A549 (cell line): ENCODE data around the gene UPB1. TPM values are rescaled to one million over a fixed set of nuclear protein-coding genes. Genes with fewer than 3 reads are reported as not detected.

ENCODE experiments used
- ATAC-seq, 2 experiments: fragments of 200-7000 bp in 1 of 2; fragments of >200 bp in 1 of 2; cut with Nextera tagmentation in 1 of 2; cut with Tn5 transposase in 1 of 2; 3 replicates each; pipeline versions ENCODE4 v1.8.0 to v1.9.1; 2018 to 2020; ENCODE audit warnings: mild to moderate bottlenecking in 1 of 2, moderate library complexity in 1 of 2
- CTCF ChIA-PET: fragments of 300-600 bp; sonication (Branson Sonifier 250); formaldehyde crosslinking; extraction: SDS; loops from one replicate; lab custom pipeline; 2021; ENCODE audit warnings: antibody characterized with exemption, inconsistent platforms; lab: Yijun Ruan, JAX
- POLR2A ChIA-PET: fragments of 350-600 bp; formaldehyde crosslinking; extraction: SDS; loops from one replicate; lab custom pipeline; 2021; ENCODE audit warnings: antibody characterized with exemption, inconsistent platforms; lab: Yijun Ruan, JAX
- DNase-seq, 2 experiments: peaks; one replicate each; pipeline versions ENCODE4 v3.0.0 to v3.0.0-alpha.2; 2011 to 2016; ENCODE audit warnings: low read depth in 1 of 2, low spot score in 1 of 2
- FAIRE-seq: peaks from 2 replicates; lab custom pipeline; 2011; peaks lifted over from hg19 to GRCh38; lab: Jason Lieb, UNC
- H3K27ac ChIP-seq, 2 experiments: fragments of >200 bp; sonication (Bioruptor Twin); formaldehyde crosslinking; 3 replicates each; pipeline ENCODE4 v1.5.1; 2016 to 2017
- H3K4me1 ChIP-seq: fragments of >200 bp; sonication (Bioruptor Twin); formaldehyde crosslinking; 3 replicates; pipeline ENCODE4 v1.6.1; 2016
- H3K4me2 ChIP-seq: fragments of >200 bp; sonication (Bioruptor Twin); formaldehyde crosslinking; 3 replicates; pipeline ENCODE4 v1.6.1; 2016
- H3K4me3 ChIP-seq: fragments of >200 bp; sonication (Bioruptor Twin); formaldehyde crosslinking; 3 replicates; pipeline ENCODE4 v1.5.1; 2016
- H3K9me3 ChIP-seq: fragments of >200 bp; sonication (Bioruptor Twin); formaldehyde crosslinking; 3 replicates; pipeline ENCODE4 v1.6.1; 2016
- CBX2 ChIP-seq: fragments of 200-600 bp; sonication (generic); IDR thresholded peaks from 2 replicates; pipeline ENCODE4 v1.6.1; 2016; ENCODE audit warnings: low read depth, mild to moderate bottlenecking, borderline replicate concordance
- CEBPB ChIP-seq, 2 experiments: fragments of >200 bp in 1 of 2; sonication (Bioruptor Twin) in 1 of 2; formaldehyde crosslinking in 1 of 2; IDR thresholded peaks; 2 replicates each; pipeline ENCODE4 v1.6.1; 2012 to 2016
- CHD4 ChIP-seq: fragments of 200-600 bp; sonication (generic); IDR thresholded peaks from 2 replicates; pipeline ENCODE4 v1.6.1; 2016; ENCODE audit warnings: antibody characterized with exemption, mild to moderate bottlenecking, borderline replicate concordance
- GATA3 ChIP-seq: IDR thresholded peaks from 2 replicates; pipeline ENCODE4 v1.6.1; 2012; ENCODE audit warnings: borderline replicate concordance
- HDAC2 ChIP-seq: fragments of 200-600 bp; sonication (generic); IDR thresholded peaks from 2 replicates; pipeline ENCODE4 v1.6.1; 2016
- HEYL ChIP-seq: fragments of 250-450 bp; sonication (Bioruptor Pico); IDR thresholded peaks from 2 replicates; pipeline ENCODE4 v1.8.0; 2021; ENCODE audit warnings: mild to moderate bottlenecking, moderate library complexity
- HOXA7 ChIP-seq: fragments of 250-450 bp; sonication (Bioruptor Pico); IDR thresholded peaks from 2 replicates; pipeline ENCODE4 v1.5.0; 2020; ENCODE audit warnings: mild to moderate bottlenecking, moderate library complexity
- HOXB13 ChIP-seq: fragments of 250-450 bp; sonication (Bioruptor Pico); IDR thresholded peaks from 2 replicates; pipeline ENCODE4 v1.5.0; 2020; ENCODE audit warnings: low read depth, mild to moderate bottlenecking, moderate library complexity
- HOXB5 ChIP-seq: fragments of 250-450 bp; sonication (Bioruptor Pico); IDR thresholded peaks from 2 replicates; pipeline ENCODE4 v1.5.0; 2020; ENCODE audit warnings: mild to moderate bottlenecking, moderate library complexity
- JUN ChIP-seq, 2 experiments: fragments of >200 bp; sonication (Bioruptor Twin); formaldehyde crosslinking; IDR thresholded peaks; 2 replicates in 1 of 2; 3 replicates in 1 of 2; pipeline ENCODE4 v1.6.1; 2016 to 2017
- KDM5A ChIP-seq: fragments of 200-600 bp; sonication (generic); IDR thresholded peaks from 2 replicates; pipeline ENCODE4 v1.6.1; 2016; ENCODE audit warnings: antibody characterized with exemption, mild to moderate bottlenecking
- NR3C1 ChIP-seq: fragments of >200 bp; sonication (Bioruptor Twin); formaldehyde crosslinking; IDR thresholded peaks from 3 replicates; pipeline ENCODE4 v1.6.1; 2017
- PBX3 ChIP-seq: IDR thresholded peaks from 2 replicates; pipeline ENCODE4 v1.6.1; 2012
- POLR2AphosphoS2 ChIP-seq: conservative IDR thresholded peaks from 2 replicates; pipeline ENCODE4 v1.6.1; 2012; ENCODE audit warnings: low read length, improper control_type of control experiment, inconsistent platforms
- RAD21 ChIP-seq, 2 experiments: fragments of >200 bp in 1 of 2; sonication (Bioruptor Twin) in 1 of 2; formaldehyde crosslinking in 1 of 2; IDR thresholded peaks in 1 of 2; conservative IDR thresholded peaks in 1 of 2; 2 replicates in 1 of 2; 3 replicates in 1 of 2; pipeline ENCODE4 v1.6.1; 2012 to 2018; ENCODE audit warnings: inconsistent platforms in 1 of 2
- RARB ChIP-seq: fragments of 250-450 bp; sonication (Bioruptor Pico); IDR thresholded peaks from 2 replicates; pipeline ENCODE4 v1.8.0; 2021; ENCODE audit warnings: mild to moderate bottlenecking, moderate library complexity
- REST ChIP-seq: fragments of 200-600 bp; sonication (generic); IDR thresholded peaks from 2 replicates; pipeline ENCODE4 v1.6.1; 2016; ENCODE audit warnings: antibody characterized with exemption, mild to moderate bottlenecking, moderate library complexity
- TFCP2L1 ChIP-seq: fragments of 250-450 bp; sonication (Bioruptor Pico); IDR thresholded peaks from 2 replicates; pipeline ENCODE4 v1.5.0; 2021; ENCODE audit warnings: mild to moderate bottlenecking
- TP53 ChIP-seq: fragments of 250-450 bp; sonication (Bioruptor Pico); IDR thresholded peaks from 2 replicates; pipeline ENCODE4 v1.5.0; 2021; ENCODE audit warnings: mild to moderate bottlenecking, moderate library complexity
- USF2 ChIP-seq: fragments of 450-650 bp; IDR thresholded peaks from 2 replicates; pipeline ENCODE4 v1.6.1; 2014; ENCODE audit warnings: antibody characterized with exemption
- ZC3H11A ChIP-seq: fragments of 450-650 bp; IDR thresholded peaks from 2 replicates; pipeline ENCODE4 v1.6.1; 2014; ENCODE audit warnings: antibody characterized with exemption, mild to moderate bottlenecking
- ZFP36 ChIP-seq: fragments of 450-650 bp; IDR thresholded peaks from 2 replicates; pipeline ENCODE4 v1.6.1; 2014; ENCODE audit warnings: borderline replicate concordance; ENCODE audit not compliant: partially characterized antibody
- ZNF302 ChIP-seq: fragments of 250-450 bp; sonication (Bioruptor Pico); IDR thresholded peaks from 2 replicates; pipeline ENCODE4 v1.9.0; 2021; ENCODE audit warnings: inconsistent platforms, mild to moderate bottlenecking, moderate library complexity
- ZSCAN20 ChIP-seq: fragments of 250-450 bp; sonication (Bioruptor Pico); IDR thresholded peaks from 2 replicates; pipeline ENCODE4 v1.8.0; 2022; ENCODE audit warnings: mild to moderate bottlenecking, moderate library complexity
- WGBS: methylation state at CpG from one replicate; pipeline ENCODE4 v1.1.6; 2017; ENCODE audit errors: missing lambda C conversion rate; 5-methylcytosine and 5-hydroxymethylcytosine counted together
- polyA plus RNA-seq, 4 experiments: library from polyadenylated mRNA; depleted of rRNA in 3 of 4; stranded (reverse); fragments of >200 nt; fragmentation: RNase III in 1 of 4; extraction: RNeasy Plus Mini Kit Qiagen cat#74134 plus additional on column Dnase treatment in 1 of 4; gene quantifications; 2 replicates in 3 of 4; 3 replicates in 1 of 4; pipeline ENCODE4 v1.2.3, GENCODE V29; 2011 to 2017
- TF ChIP-seq, protein P1 (sequence below): fragments of 150-350 bp; IDR thresholded peaks from 2 replicates; pipeline ENCODE4 v1.6.1; 2014; ENCODE audit warnings: low read depth, mild to moderate bottlenecking, low read length
- TF ChIP-seq, protein P2 (sequence below): IDR thresholded peaks from 2 replicates; pipeline ENCODE4 v1.6.1; 2012

UPB1 gene
- polyA plus RNA-seq, 2 of the 4 experiments (the other 2 are of a cell fraction): 0.04 TPM; not detected in 1

- POLR2A ChIA-PET: no interaction called here
- Histone ChIP-seq H3K9me3 (no peaks in the 10 kb centered on the region), H3K4me2 (no peak overlapping the region)
- ATAC-seq: no peak
- TF ChIP-seq, protein P1, sequence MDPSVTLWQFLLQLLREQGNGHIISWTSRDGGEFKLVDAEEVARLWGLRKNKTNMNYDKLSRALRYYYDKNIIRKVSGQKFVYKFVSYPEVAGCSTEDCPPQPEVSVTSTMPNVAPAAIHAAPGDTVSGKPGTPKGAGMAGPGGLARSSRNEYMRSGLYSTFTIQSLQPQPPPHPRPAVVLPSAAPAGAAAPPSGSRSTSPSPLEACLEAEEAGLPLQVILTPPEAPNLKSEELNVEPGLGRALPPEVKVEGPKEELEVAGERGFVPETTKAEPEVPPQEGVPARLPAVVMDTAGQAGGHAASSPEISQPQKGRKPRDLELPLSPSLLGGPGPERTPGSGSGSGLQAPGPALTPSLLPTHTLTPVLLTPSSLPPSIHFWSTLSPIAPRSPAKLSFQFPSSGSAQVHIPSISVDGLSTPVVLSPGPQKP: no peak
- no peak for TF ChIP-seq PBX3
- no peak for TF ChIP-seq ZNF302
- TF ChIP-seq HDAC2: no peak
- no peak for TF ChIP-seq ZC3H11A
- no peak for TF ChIP-seq CBX2
- TF ChIP-seq HOXA7 (CRISPR knock-in tag): no peak
- TF ChIP-seq, all 56 proteins: peak for 0
- H3K27ac ChIP-seq: no peak overlapping the region
- H3K4me1 ChIP-seq: peaks cover 4% of the 10 kb centered on the region; the same call in 1 of the 3 replicates
- no peak overlapping the region for H3K4me3 ChIP-seq
- CTCF ChIA-PET: interaction anchor here (0.6 to 1.6 kb wide), 4 partner anchors 16 to 76 kb away, joined by 3 to 4 read pairs (median 3); partner anchors contain the start of gene ADORA2A
- 92% methylated on average over 16 of the region's 16 CpGs for WGBS
- FAIRE-seq (no peak), DNase-seq (no peak)
Measured at GRCh38 chr22:24500277-24500820, 5.2 kb downstream of the UPB1 start.

DNA sequence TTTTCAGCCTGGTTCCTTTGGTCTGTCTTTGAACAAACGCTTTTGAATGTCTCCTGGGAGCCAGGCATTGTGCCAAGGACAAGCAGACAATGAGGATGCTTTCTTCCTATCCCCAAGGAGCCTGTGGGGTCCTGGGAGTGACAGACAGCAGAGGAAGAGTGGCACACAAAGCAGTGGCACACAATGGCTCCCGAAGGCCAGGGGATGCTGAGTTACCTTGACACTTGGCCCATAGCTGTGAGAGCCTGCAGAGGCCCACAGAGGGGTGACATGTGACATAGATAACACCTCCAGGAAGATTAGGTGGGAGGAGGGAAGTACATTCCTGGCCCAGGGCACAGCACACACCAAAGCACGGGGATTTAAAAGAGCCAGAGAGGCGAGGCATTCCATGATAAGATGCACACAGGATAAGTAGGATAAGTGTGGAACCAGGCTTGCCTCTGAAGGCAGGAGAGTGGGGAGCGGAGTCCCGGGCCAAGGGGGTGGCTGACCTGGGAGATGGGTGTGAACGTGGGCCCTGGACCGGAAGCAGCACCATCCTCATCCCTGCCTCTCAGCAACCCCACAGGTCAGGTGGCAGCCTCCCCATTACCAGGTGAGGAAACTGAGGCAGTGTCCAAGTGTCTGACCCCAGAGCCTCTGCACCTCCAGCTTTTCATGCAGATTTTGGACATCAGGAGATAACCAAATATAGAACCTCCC lies 6.3 kb downstream of the UPB1 start:
- ChIA-PET POLR2A (no interaction called here), CTCF (interaction anchor here (0.6 to 1.7 kb wide), 7 partner anchors 13 to 213 kb away, joined by 3 to 10 read pairs (median 4); partner anchors contain the start of gene ADORA2A)
- 64% methylated on average over 7 of the region's 8 CpGs for WGBS
- FAIRE-seq (no peak), ATAC-seq (no peak), DNase-seq (no peak)
- Histone ChIP-seq H3K4me3 (no peak overlapping the region), H3K9me3 (no peaks in the 10 kb centered on the region), H3K4me1 (peaks cover 13% of the 10 kb centered on the region), H3K4me2 (no peak overlapping the region), H3K27ac (no peak overlapping the region)
- TF ChIP-seq USF2 (no peak), ZNF302 (no peak), HEYL (CRISPR knock-in tag) (no peak), RARB (no peak), POLR2AphosphoS2 (no peak), GATA3 (no peak)

- ChIA-PET CTCF (interaction anchor here (0.9 to 2.1 kb wide), 14 partner anchors 12 to 80 kb away, joined by 3 to 13 read pairs (median 7); no protein-coding TSS in a partner anchor), POLR2A (no interaction called here)
- FAIRE-seq (no peak), DNase-seq (no peak), ATAC-seq (no peak)
- Histone ChIP-seq H3K4me3 (no peak overlapping the region), H3K4me2 (no peak overlapping the region), H3K9me3 (no peaks in the 10 kb centered on the region), H3K27ac (no peak overlapping the region), H3K4me1 (peaks cover 19% of the 10 kb centered on the region)
- 78% methylated on average over 7 of the region's 7 CpGs for WGBS
- no peak for TF ChIP-seq TFCP2L1 (CRISPR knock-in tag)
- no peak for TF ChIP-seq REST
- no peak for TF ChIP-seq HOXB5
- TF ChIP-seq HOXB13: no peak
- TF ChIP-seq GATA3: no peak
- no peak for TF ChIP-seq RAD21 (conservative IDR thresholded peaks at IDR 0.05 in 1 of 2, IDR thresholded peaks at IDR 0.05 in 1 of 2)
- no peak for TF ChIP-seq KDM5A
- TF ChIP-seq, protein P2, sequence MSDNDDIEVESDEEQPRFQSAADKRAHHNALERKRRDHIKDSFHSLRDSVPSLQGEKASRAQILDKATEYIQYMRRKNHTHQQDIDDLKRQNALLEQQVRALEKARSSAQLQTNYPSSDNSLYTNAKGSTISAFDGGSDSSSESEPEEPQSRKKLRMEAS: no peak
- TF ChIP-seq JUN (IDR thresholded peaks at IDR 0.05): no peak
- TF ChIP-seq NR3C1: no peak
- no peak for TF ChIP-seq CEBPB (IDR thresholded peaks at IDR 0.05)
- no peak for TF ChIP-seq ZFP36
- TF ChIP-seq ZSCAN20 (CRISPR knock-in tag): no peak
- no peak for TF ChIP-seq CHD4
- no peak for TF ChIP-seq ZNF302
- TF ChIP-seq TP53 (CRISPR knock-in tag): no peak
- no peak for TF ChIP-seq CBX2
Measured at GRCh38 chr22:24502034-24502433, 6.9 kb downstream of the UPB1 start.
